Vagina (tissue), 2 donors: ENCODE results near the gene PLEKHA5. TPM values are rescaled to one million over a fixed set of nuclear protein-coding genes. Genes with fewer than 3 reads are reported as not detected.

Source experiments
- DNase-seq, 2 donors: peaks; one replicate each; pipeline ENCODE4 v3.0.0-alpha.2; 2017; ENCODE audit errors: extremely low spot score in 2 of 2
- H3K27ac ChIP-seq: fragments of 200-600 bp; sonication (generic); one replicate; pipeline ENCODE4 v1.5.1; 2019
- H3K27me3 ChIP-seq: fragments of 200-600 bp; sonication (generic); one replicate; pipeline ENCODE4 v1.5.1; 2019
- H3K36me3 ChIP-seq, 2 donors: fragments of 200-600 bp; sonication (generic); one replicate each; pipeline ENCODE4 v1.5.1; 2017 to 2019
- H3K4me1 ChIP-seq: fragments of 200-600 bp; sonication (generic); one replicate; pipeline ENCODE4 v1.5.1; 2019
- H3K4me3 ChIP-seq, 2 donors: fragments of 200-600 bp; sonication (generic); 1 replicate in 1 of 2; 2 replicates in 1 of 2; pipeline ENCODE4 v1.5.1; 2016 to 2019
- H3K9me3 ChIP-seq: fragments of 200-600 bp; sonication (generic); one replicate; pipeline ENCODE4 v1.5.1; 2019
- POLR2A ChIP-seq, 2 donors: fragments of 450-650 bp; IDR thresholded peaks; one replicate each; pipeline ENCODE4 v1.6.1; 2017; ENCODE audit warnings: antibody characterized with exemption in 2 of 2, mild to moderate bottlenecking in 2 of 2, moderate library complexity in 2 of 2
- POLR2AphosphoS5 ChIP-seq, 2 donors: sonication (generic); formaldehyde crosslinking; IDR thresholded peaks; one replicate each; pipeline ENCODE4 v1.9.0; 2017; ENCODE audit warnings: antibody characterized with exemption in 2 of 2, mild to moderate bottlenecking in 2 of 2, low read depth in 1 of 2; ENCODE audit not compliant: insufficient read depth in 1 of 2
- intact Hi-C: fragments of 100-400 bp; cut with DNase I; formaldehyde crosslinking; loops from one replicate; pipeline ENCODE4 v1.15.1; 2023
- total RNA-seq: library from RNA; depleted of rRNA; stranded (reverse); fragments of >200 nt; gene quantifications from one replicate; pipeline ENCODE4 v1.2.3, GENCODE V29; 2016
- TF ChIP-seq, protein P1 (sequence below), 3 experiments: fragments of 450-650 bp in 2 of 3; fragments of 200-600 bp in 1 of 3; sonication (generic) in 1 of 3; IDR thresholded peaks; one replicate each; pipeline ENCODE4 v1.5.1; 2017 to 2019; ENCODE audit warnings: antibody characterized with exemption in 3 of 3, mild to moderate bottlenecking in 2 of 3, moderate library complexity in 2 of 3

PLEKHA5 gene
- total RNA-seq, 1 donor from 2014 or later, result 58.4 TPM

DNA sequence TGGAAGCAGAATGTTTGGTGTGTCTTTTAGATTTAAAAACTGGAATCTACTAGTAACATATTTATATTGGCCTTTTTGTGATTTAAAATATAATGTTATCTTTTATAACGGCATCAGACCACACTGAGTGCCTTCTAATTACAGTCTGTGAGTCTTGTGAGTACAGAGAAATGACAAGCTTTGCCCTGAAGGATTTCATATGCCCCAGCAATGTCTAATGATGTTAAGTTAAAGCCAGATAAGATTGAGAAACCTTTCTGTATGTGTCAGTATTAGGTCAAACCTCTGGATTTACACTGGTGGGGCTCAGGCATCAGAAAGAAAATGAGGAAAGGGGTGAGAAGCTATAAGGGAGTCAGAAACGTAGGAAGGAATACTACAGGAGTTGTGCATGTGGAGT, 25.2 kb downstream of the PLEKHA5 start:
- no peak for DNase-seq
- intact Hi-C loops, result no loop called here
- H3K4me1 ChIP-seq, result peaks cover 31% of the 10 kb centered on the region
- H3K27ac ChIP-seq, result no peak overlapping the region
- no peak for TF ChIP-seq POLR2AphosphoS5 (IDR thresholded peaks at IDR 0.05; ENCODE audit: insufficient read depth in 1 of 2, low read depth in 1 of 2)
- TF ChIP-seq, protein P1, sequence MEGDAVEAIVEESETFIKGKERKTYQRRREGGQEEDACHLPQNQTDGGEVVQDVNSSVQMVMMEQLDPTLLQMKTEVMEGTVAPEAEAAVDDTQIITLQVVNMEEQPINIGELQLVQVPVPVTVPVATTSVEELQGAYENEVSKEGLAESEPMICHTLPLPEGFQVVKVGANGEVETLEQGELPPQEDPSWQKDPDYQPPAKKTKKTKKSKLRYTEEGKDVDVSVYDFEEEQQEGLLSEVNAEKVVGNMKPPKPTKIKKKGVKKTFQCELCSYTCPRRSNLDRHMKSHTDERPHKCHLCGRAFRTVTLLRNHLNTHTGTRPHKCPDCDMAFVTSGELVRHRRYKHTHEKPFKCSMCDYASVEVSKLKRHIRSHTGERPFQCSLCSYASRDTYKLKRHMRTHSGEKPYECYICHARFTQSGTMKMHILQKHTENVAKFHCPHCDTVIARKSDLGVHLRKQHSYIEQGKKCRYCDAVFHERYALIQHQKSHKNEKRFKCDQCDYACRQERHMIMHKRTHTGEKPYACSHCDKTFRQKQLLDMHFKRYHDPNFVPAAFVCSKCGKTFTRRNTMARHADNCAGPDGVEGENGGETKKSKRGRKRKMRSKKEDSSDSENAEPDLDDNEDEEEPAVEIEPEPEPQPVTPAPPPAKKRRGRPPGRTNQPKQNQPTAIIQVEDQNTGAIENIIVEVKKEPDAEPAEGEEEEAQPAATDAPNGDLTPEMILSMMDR (IDR thresholded peaks at IDR 0.05), result no peak
- no peak for TF ChIP-seq POLR2A (IDR thresholded peaks at IDR 0.05)
- no peaks in the 10 kb centered on the region for H3K36me3 ChIP-seq
- no peak overlapping the region for H3K4me3 ChIP-seq
- no peaks in the 10 kb centered on the region for H3K27me3 ChIP-seq
- H3K9me3 ChIP-seq, result no peaks in the 10 kb centered on the region

DNA sequence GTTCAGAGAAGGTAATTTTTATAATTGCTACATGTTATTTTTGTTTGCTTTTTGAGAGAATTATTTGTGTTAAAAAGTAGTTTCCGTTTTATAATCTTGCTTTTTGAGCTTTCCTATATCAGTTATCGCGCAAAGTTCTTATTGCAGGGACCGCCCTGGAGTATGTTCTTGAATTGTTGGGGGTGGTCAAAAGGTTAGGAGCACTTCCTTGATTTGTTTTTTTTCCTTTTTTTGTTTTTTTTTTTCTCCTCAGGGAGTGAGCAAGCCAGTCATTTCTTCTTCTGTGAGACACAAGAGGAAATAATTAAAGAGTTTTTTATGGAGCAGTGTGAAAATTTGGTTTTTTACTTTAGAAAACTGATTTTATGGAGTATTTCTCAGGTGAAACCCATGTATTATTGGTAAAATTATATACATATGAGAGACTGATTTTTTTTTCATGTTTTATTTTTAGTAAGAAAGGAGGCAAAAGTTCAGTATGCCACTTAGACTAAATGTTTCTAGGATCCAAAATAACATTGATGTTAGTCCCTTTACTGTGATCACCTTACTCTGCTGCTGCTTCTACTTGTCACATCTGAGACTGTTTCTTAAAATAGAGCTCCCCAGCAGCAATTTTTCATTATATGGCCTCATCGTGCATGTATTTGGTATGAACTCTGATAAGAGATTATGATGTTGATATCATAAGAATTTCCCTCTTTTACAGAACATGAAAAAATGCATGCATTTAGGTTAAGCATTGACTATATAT, 26.6 kb downstream of the PLEKHA5 start:
- Histone ChIP-seq H3K9me3 (no peaks in the 10 kb centered on the region), H3K36me3 (no peaks in the 10 kb centered on the region), H3K27ac (no peak overlapping the region), H3K4me1 (peaks cover 20% of the 10 kb centered on the region), H3K4me3 (no peak overlapping the region), H3K27me3 (no peaks in the 10 kb centered on the region)
- intact Hi-C loops, result no loop called here
- TF ChIP-seq POLR2AphosphoS5 (IDR thresholded peaks at IDR 0.05; ENCODE audit: insufficient read depth in 1 of 2, low read depth in 1 of 2), result no peak
- no peak for TF ChIP-seq POLR2A (IDR thresholded peaks at IDR 0.05)
- TF ChIP-seq, protein P1 (IDR thresholded peaks at IDR 0.05), result no peak
- no peak for DNase-seq

DNA sequence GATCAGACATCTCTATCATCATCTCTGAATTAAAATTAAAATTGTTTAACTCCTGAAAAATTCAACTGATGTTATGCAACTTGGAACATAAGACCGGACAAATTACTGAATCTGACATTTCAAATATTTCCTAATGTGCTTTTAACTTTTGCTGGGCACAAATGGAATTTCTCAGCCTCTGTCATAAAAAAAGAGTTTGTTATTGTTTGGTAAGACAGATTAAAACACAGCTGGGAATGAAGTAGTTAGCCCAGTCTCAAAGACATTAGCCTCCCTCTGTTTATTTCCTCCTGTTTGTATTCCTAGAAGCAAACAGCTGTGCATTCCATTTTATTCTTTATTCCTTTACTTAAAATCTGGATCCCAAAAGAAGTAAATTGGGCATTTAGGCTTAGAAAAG, 29.4 kb downstream of the PLEKHA5 start:
- H3K4me1 ChIP-seq, result peaks cover 26% of the 10 kb centered on the region
- no peaks in the 10 kb centered on the region for H3K36me3 ChIP-seq
- no peak for DNase-seq
- no peaks in the 10 kb centered on the region for H3K27me3 ChIP-seq
- H3K4me3 ChIP-seq, result no peak overlapping the region
- no peak overlapping the region for H3K27ac ChIP-seq
- TF ChIP-seq POLR2A (IDR thresholded peaks at IDR 0.05) (no peak), POLR2AphosphoS5 (IDR thresholded peaks at IDR 0.05; ENCODE audit: insufficient read depth in 1 of 2, low read depth in 1 of 2) (no peak)
- TF ChIP-seq, protein P1 (IDR thresholded peaks at IDR 0.05), result no peak
- no peaks in the 10 kb centered on the region for H3K9me3 ChIP-seq
- intact Hi-C loops, result no loop called here

DNA sequence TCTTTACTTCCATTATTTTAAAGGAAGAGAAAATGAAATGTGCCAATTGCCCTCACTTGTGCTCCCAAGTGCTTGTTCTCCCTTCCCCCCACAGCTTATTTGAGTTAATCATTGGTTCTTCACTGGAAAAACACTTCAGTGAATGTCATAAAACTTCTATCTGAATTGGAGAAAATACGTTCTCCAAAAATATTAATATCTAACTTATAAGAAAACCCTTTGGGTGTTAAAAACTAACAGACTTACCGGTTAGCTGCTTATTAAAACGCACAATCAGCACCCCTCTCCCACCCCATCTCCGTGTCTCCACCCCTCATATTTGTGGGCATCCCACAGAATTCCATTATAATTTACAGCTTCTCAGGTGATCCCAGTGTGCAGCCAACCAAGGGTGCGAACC, 31.7 kb downstream of the PLEKHA5 start:
- H3K27ac ChIP-seq, result no peak overlapping the region
- intact Hi-C loops, result no loop called here
- H3K4me1 ChIP-seq, result peaks cover 42% of the 10 kb centered on the region

DNA sequence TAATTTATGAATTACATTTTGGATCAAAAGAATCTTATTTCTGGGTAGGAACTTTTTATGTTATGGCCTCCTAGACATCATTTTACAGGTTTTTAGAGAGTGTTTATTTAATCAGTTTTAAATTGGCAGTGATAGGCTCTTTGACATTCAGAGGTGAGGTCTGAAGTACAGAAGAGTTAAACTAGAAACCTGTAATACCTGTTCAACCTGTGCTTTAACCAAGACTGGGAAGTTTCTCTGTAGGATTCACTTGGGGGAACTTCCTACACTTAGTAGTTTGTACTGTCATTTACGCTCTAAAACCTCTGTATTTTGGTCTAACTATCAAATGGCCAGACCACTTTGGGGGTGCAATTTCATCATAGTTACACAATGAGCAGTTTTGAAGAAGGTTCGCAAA, 35.9 kb downstream of the PLEKHA5 start:
- H3K9me3 ChIP-seq, result no peaks in the 10 kb centered on the region
- DNase-seq, result no peak
- H3K4me3 ChIP-seq, result no peak overlapping the region
- peaks cover 52% of the 10 kb centered on the region for H3K4me1 ChIP-seq
- TF ChIP-seq POLR2A (IDR thresholded peaks at IDR 0.05) (no peak), POLR2AphosphoS5 (IDR thresholded peaks at IDR 0.05; ENCODE audit: insufficient read depth in 1 of 2, low read depth in 1 of 2) (no peak)
- TF ChIP-seq, protein P1 (IDR thresholded peaks at IDR 0.05), result no peak
- H3K27ac ChIP-seq, result no peak overlapping the region
- H3K36me3 ChIP-seq, result no peaks in the 10 kb centered on the region
- H3K27me3 ChIP-seq, result no peaks in the 10 kb centered on the region
- intact Hi-C loops, result no loop called here

More for the DNA sequence above, 31.7 kb downstream of the PLEKHA5 start:
- Histone ChIP-seq H3K9me3 (no peaks in the 10 kb centered on the region), H3K27me3 (no peaks in the 10 kb centered on the region), H3K36me3 (no peaks in the 10 kb centered on the region), H3K4me3 (no peak overlapping the region)
- DNase-seq, result no peak
- no peak for TF ChIP-seq POLR2A (IDR thresholded peaks at IDR 0.05)
- TF ChIP-seq, protein P1 (IDR thresholded peaks at IDR 0.05), result no peak
- no peak for TF ChIP-seq POLR2AphosphoS5 (IDR thresholded peaks at IDR 0.05; ENCODE audit: insufficient read depth in 1 of 2, low read depth in 1 of 2)
